ENCODE measurements around the gene FHOD3. TPM values are rescaled to one million over a fixed set of nuclear protein-coding genes. Genes with fewer than 3 reads are reported as not detected.

FHOD3 gene
- total and polyA plus RNA-seq, 2 of the 8 experiments (the other 6 are each of a cell fraction or from before 2014, with no cell fraction given), result 9.7 to 10.5 TPM

DNA sequence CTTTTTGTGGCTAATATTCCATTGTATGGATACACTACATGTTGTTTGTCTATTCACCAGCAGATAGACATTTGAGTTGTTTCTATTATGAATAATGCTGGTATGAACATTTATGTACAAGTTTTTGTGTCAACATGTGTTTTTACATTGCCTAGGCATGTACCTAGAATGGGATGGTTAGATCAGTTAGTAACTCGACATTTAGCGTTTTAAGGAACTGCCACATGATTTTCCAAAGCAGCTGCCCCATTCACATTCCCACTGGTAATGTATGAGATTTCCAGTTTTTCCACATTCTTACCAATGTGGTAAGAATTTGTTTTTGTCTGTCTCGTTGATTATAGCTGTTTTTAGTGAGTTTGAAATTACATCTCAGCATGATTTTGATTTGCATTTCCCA, 112.8 kb downstream of the FHOD3 start (continued):
- TF ChIP-seq, protein P1, sequence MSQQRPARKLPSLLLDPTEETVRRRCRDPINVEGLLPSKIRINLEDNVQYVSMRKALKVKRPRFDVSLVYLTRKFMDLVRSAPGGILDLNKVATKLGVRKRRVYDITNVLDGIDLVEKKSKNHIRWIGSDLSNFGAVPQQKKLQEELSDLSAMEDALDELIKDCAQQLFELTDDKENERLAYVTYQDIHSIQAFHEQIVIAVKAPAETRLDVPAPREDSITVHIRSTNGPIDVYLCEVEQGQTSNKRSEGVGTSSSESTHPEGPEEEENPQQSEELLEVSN (IDR thresholded peaks at IDR 0.05), result no peak
- TF ChIP-seq, protein P2, sequence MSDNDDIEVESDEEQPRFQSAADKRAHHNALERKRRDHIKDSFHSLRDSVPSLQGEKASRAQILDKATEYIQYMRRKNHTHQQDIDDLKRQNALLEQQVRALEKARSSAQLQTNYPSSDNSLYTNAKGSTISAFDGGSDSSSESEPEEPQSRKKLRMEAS (IDR thresholded peaks at IDR 0.05), result no peak
- TF ChIP-seq BRCA1 (IDR thresholded peaks at IDR 0.05; ENCODE audit: low read depth, low read length), result no peak
- no peak for TF ChIP-seq MAFK (IDR thresholded peaks at IDR 0.05; ENCODE audit: low read depth, low read length)
- TF ChIP-seq ATF3 (IDR thresholded peaks at IDR 0.05; ENCODE audit: insufficient read depth, low read depth, low read length), result no peak
- no peak for TF ChIP-seq CREB1 (IDR thresholded peaks at IDR 0.05)
- no peak for TF ChIP-seq SUZ12 (IDR thresholded peaks at IDR 0.05; ENCODE audit: low read length)
